ENCODE results near the gene SLC6A7. TPM values are rescaled to one million over a fixed set of nuclear protein-coding genes. Genes with fewer than 3 reads are reported as not detected.

Gene SLC6A7
- total RNA-seq, 1 donor from 2014 or later = not detected

DNA sequence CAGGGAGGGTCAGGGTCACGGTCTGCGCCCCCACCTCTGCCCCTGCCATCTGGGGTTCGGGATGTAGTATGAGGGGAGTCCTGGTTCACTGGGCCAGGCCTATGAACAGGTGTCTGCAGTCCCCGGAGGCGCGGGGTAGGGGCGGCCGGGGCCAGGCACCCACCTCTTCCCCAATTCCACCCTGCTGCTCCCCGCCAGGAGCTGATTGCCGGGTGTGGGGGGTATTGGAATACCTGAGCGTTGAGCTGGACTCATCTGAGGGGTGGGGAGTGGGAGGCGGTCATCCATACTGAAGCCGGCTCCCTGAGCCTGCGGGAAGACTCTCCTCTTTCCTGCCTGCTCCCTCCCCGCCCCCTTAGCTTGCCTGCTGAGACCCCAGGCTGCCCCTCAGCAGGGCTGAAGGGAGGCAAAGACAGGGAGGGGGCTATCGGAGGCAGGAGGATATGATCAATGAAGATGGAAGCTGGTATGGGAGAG is 679 bp downstream of the SLC6A7 start:
- no peak for DNase-seq (ENCODE audit: low read depth)

DNA sequence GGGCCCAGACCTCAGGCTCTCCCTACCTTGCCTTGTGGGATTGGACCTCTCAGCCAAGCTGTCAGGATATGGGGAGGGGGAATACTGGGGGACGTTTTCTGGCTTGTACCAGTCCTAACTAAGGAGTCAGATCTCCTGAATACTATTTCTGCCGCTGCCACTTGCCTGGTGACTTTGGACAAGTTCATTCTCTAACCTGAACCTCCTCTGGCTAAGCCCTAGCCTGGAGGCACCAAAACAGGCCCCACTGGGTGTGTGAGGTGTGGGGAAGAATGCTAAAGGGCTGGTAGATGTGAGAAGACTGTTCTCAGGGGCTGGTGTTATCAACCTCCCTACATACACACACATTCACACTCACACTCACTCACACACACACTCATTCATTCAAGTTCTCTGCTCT is 1.1 kb downstream of the SLC6A7 start:
- no peak for DNase-seq (ENCODE audit: low read depth)

DNA sequence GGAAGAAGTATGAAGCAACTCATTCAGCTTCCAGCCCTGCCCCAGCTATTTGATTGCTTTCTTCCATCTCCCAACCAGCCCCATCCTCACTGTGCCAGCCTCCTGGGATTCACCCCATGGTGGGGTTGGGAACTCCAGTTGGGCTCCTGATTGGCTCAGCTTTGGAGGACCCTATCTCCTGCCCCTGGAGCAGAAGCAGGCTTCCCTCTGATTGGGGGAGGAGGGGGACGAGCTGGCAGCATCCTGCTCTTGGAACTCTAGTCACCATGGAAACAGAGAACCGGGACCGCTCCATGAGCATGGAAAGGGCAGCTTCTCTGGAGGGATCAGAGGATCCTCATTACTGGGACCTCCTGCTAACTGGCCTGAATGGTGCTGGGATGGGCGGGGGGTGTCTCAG is 2.6 kb downstream of the SLC6A7 start:
- no peak for DNase-seq (ENCODE audit: low read depth)

DNA sequence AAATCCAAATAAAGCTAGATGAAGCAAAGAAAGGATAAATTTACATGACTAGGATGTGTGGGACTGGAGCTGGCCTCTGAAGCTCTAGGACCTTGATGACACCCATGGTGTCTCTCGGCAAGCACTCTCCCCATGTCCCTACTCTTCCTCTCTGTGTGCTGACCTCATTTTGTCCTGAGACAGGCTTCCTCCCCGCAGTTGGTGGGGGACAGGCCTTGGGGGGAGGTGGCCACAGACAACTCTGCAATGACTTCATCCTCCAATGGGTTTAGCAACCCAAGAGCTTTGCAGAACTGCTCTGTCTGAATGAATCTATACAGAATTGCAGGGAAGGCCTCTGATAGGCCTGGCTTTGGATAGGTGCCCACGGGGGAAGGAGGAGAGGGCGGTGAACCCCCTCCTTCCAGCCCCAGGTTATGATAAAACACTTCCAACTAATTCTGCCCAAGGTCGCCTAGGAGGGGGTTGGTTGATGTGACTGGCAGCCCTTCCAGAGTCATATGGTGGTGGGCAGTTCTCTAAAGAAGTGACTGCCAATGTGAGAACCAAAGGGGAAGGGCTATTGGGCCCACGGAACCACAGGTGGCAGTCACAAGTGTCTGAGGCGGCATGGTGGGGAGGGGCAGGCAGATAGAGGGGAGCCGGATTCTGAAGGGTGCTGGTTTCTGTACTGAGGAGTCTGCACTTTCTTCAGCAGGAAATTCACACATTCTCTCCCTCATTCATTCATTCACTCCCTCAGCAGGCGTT is 6.0 kb downstream of the SLC6A7 start:
- DNase-seq (ENCODE audit: low read depth) = no peak

- DNase-seq (ENCODE audit: low read depth) = no peak
Observed at GRCh38 chr5:150196514-150196913, 6.7 kb downstream of the SLC6A7 start.

GRCh38 chr5:150196986-150197385 is 7.1 kb downstream of the SLC6A7 start:
- DNase-seq (ENCODE audit: low read depth) = no peak

GRCh38 chr5:150197476-150197875 is 7.6 kb downstream of the SLC6A7 start:
- no peak for DNase-seq (ENCODE audit: low read depth)

DNA sequence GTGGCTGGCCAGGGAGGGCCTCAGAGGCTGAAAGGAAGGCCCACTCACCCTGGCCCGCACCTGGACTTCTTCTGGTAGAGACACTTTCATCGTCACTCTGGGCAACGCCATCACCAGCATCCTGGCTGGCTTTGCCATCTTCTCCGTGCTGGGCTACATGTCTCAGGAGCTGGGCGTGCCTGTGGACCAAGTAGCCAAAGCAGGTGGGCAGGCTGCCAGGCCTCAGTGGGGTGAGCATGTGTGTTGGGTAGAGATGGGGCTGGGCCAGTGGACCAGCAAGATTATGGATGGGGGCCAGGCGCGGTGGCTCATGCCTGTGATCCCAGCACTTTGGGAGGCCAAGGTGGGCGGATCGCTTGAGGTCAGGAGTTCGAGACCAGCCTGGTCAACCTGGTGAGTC is 12.6 kb downstream of the SLC6A7 start:
- no peak for DNase-seq (ENCODE audit: low read depth)

GRCh38 chr5:150203832-150204589 is 14.1 kb downstream of the SLC6A7 start:
- no peak for DNase-seq (ENCODE audit: low read depth)

DNA sequence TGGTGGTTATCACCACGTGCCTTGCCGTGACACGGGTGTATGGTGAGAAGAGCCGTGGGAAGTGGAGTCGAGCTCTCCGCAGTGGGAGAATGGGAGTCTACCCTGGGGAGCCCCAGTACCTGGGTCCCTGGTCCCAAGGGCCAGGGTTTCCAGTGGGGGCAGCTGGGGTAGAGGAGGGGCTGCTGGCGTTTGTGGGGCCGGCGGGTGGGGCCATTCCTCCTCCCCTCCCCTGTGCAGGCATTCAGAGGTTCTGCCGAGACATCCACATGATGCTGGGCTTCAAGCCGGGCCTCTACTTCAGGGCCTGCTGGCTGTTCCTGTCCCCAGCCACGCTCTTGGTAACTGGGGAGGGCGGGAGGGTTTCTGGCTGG is 14.7 kb downstream of the SLC6A7 start:
- no peak for DNase-seq (ENCODE audit: low read depth)

DNA sequence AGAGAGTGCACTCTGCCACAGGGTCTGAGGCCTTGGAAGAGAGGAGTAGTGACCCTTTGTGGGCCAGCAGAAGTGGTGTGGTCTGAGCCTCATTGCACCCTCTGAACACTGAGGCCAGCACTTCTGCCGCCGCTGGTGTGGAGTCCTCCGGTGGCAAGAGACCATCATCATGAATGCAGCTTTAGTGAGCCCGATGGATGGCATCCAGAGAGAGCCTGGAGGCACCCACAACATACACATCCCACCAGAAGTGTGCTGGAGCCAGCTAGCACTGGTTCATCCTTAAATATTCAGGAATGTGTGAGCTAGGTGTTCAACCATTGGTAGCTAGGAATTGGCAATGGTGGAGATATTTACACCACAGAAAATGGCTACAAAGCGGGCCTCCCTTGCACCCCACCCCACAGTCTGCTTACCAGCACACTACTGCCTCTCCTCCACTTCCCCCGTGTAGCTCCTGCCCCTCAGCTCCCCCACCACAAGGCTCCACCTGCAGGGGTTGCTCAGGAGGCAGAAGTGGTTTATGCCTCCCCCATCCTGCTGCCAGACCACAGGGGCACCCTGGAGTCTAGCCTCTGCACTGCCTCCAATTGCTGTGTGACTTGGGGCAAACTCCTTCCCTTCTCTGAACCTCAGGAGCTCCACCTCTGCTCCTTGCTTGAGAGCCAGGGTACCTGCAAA is 16.4 kb downstream of the SLC6A7 start:
- DNase-seq (ENCODE audit: low read depth) = no peak

DNA sequence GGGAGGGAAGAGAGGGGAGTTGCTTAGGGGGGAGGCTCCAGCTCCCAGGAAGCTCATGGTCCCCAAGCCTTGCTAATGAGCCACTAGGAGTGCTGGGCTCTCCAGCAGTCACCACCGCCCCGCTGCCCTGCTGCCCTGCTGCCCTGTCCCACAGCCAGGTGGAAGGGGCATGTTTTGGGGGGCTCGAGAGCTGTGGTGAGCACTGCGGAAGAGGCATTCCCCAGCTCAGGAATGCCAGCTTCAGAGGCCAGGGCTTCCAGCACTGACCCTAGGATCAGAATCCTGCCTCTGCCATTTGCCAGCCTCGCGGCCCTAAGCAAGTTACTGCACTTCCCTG is 16.9 kb downstream of the SLC6A7 start:
- no peak for DNase-seq (ENCODE audit: low read depth)

DNA sequence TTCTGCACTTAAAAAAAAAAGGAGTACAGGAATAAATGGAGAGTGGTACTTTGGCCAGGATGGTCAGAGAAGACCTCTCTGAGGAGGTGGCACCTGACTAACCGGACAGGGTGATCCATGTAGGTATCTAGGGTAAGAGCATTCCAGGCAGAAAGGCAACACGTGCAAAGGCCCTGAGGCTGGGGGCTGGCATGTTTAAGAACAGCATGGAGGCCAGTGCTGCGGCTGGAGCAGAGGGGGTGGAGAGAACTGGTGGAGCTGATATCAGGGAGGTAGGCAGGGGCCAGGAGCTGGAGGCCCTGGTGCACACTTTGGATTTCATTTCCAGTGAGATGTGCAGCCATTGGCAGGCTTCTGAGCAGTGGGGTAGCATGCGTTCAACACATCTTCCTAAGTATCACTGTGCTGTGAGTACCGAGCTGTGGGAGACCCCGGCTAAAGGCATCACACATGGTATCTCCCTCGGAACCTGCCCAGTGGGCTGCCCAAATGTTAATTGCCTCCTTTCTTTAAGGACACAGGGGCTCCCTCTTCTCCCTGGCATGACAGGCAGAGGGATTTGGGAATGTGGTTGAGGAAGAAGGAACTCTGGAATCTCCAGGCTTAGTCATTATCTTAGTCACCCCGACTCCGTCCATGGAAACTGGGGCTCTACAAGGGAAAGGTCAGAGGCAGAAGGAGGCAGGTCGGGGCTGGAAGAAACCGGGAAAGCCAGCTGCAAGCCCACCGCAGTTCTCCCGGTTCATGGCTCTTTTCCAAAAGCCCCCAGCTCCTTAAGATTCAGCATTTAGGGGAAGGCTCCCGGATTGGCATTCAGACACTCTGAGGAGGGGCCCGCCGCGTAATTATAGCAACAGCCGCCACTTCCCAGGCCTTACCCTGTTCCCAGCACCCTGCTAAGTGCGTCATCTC is 18.6 kb downstream of the SLC6A7 start:
- peak; percentile 70 for DNase-seq (ENCODE audit: low read depth)

DNA sequence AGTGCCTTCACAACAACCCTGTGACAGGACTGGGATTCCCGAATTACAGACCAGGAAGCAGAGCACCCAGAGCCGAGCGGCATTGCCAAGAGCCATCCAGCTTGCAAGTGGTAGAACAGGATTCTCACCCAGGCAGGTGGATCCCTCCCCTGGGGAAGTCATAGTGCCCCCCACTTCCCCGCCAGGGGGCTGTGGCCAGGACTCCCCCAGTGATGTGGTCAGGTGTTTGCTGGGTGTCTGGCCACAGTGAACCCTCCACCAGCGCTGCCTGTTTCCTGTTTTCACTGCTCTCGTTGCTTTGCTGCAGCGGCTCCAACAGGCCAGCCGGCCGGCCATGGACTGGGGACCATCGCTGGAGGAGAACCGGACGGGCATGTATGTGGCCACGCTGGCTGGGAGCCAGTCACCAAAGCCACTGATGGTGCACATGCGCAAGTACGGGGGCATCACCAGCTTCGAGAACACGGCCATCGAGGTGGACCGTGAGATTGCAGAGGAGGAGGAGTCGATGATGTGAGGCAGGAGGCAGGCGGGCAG is 19.3 kb downstream of the SLC6A7 start:
- no peak for DNase-seq (ENCODE audit: low read depth)

- DNase-seq (ENCODE audit: low read depth) = no peak
Observed at GRCh38 chr5:150210644-150211043, 20.8 kb downstream of the SLC6A7 start.

DNA sequence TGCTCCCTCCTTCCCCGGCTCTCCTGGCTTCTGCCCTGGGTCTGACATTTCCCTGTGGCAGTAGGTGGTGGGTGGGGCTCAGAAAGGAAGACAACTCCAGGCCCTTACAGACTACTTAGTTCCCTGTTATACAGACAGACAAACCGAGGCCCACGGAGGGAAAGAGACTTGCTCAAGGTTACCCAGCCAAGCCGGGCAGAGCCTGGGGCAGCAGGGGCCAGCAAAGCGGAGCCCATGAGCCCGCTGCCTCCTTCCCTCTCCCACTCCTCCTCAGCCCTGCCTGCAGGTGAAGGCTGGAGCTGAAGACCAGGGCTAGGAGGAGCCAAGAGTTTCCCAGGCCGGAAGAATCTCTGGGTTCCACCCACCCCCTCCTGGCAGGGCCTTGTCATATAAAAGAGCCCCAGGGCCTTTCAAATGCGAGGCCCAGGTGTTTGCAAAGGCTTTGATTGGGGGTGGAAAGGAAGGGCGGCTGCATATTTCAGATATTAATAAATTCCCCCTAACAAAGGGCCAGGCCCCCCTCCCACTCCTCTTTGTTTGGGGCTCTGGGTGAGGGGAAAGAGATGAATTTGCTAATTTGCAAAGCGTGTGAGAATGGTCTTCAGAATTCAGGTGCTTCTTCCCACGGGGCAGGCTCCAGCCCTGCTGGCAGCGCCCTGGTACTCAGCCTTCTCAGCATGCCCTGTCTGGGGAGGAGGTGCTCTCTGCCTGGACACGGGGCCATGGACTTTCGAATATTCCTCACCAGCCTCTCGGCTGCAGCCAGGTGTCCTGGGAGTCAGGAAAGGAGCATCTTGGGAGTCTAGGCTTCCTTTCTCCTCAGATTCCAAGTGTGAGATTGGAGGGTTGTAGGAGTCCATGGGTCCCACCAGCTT is 21.5 kb downstream of the SLC6A7 start:
- DNase-seq (ENCODE audit: low read depth) = no peak

DNA sequence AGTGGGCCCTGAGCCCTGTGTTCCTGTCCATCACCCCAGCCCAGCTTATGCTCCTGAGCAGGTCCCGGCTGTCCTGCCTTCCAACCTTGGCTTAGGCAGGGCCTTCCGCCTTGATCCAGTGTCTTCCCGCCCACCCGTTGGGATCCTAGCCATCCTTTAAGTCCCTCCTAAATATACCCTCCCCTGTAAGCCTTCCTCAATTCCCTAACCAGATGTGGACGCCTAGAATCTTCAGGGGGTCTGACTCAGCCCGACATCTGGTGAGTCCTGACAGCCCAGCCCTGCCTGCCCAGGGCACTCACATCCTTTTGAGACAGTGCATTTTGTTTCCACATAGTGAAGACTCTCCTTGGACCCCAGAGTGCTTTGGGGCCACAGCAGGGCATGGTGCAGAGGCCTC is 23.7 kb downstream of the SLC6A7 start:
- DNase-seq (ENCODE audit: low read depth) = no peak

- no peak for DNase-seq (ENCODE audit: low read depth)
Observed at GRCh38 chr5:150214289-150214688, 24.4 kb downstream of the SLC6A7 start.

- no peak for DNase-seq (ENCODE audit: low read depth)
Observed at GRCh38 chr5:150215979-150216944, 26.4 kb downstream of the SLC6A7 start.
